GM19328 (cell line): ENCODE measurements around the gene USP30.
"Not testable (repeated sequence)": the region's sequence is repeated elsewhere in the genome, so short reads cannot be mapped to it uniquely, and the experiment has no call there.

ENCODE experiments used
- ATAC-seq: cut with Tn5 transposase; IDR thresholded peaks from one replicate; pipeline ENCODE4 v1.9.1; 2021; ENCODE audit warnings: mild to moderate bottlenecking, moderate library complexity; ENCODE audit not compliant: unreplicated experiment

The USP30 gene

GRCh38 chr12:109052097-109052413, 321 bp upstream of the USP30 start:
- no peak for ATAC-seq

- ATAC-seq: no peak
These were observed 1.2 kb downstream of the USP30 start for GRCh38 chr12:109053382-109054123.

- not testable (repeated sequence) for ATAC-seq
These were observed 1.7 kb downstream of the USP30 start for GRCh38 chr12:109054124-109054513.

GRCh38 chr12:109054520-109054919, 2.1 kb downstream of the USP30 start:
- no peak for ATAC-seq

GRCh38 chr12:109056891-109057290, 4.5 kb downstream of the USP30 start:
- no peak for ATAC-seq

GRCh38 chr12:109057376-109057775, 5.0 kb downstream of the USP30 start:
- no peak for ATAC-seq

- ATAC-seq: no peak
These were observed 6.4 kb downstream of the USP30 start for GRCh38 chr12:109058773-109059172.

GRCh38 chr12:109064143-109064542, 11.8 kb downstream of the USP30 start:
- ATAC-seq: no peak

GRCh38 chr12:109065154-109065852, 12.9 kb downstream of the USP30 start:
- no peak for ATAC-seq

- ATAC-seq: no peak
These were observed 13.4 kb downstream of the USP30 start for GRCh38 chr12:109065853-109066193.

- ATAC-seq: no peak
These were observed 17.2 kb downstream of the USP30 start for GRCh38 chr12:109069307-109070271.

- ATAC-seq: no peak
These were observed 22.5 kb downstream of the USP30 start for GRCh38 chr12:109074866-109075265.

GRCh38 chr12:109082751-109083150, 30.4 kb downstream of the USP30 start:
- ATAC-seq: no peak

GRCh38 chr12:109084425-109084824, 32.0 kb downstream of the USP30 start:
- ATAC-seq: no peak

- no peak for ATAC-seq
These were observed 33.2 kb downstream of the USP30 start for GRCh38 chr12:109085590-109085989.

GRCh38 chr12:109087250-109087649, 34.9 kb downstream of the USP30 start:
- no peak for ATAC-seq

- ATAC-seq: no peak
These were observed 36.4 kb downstream of the USP30 start for GRCh38 chr12:109088818-109089217.

GRCh38 chr12:109089683-109090082, 37.3 kb downstream of the USP30 start:
- ATAC-seq: no peak

- ATAC-seq: no peak
These were observed 40.2 kb downstream of the USP30 start for GRCh38 chr12:109092497-109093021.

GRCh38 chr12:109093022-109093918, 40.9 kb downstream of the USP30 start, which contains the start of gene ALKBH2:
Gene ALKBH2 (minus strand): TSS chr12:109093472. CDS start chr12:109092786, 686 bp downstream.
- ATAC-seq: peak; percentile 55
